Kidney (tissue), 14 donors: ENCODE results near the gene PRKCE. TPM values are rescaled to one million over a fixed set of nuclear protein-coding genes. Genes with fewer than 3 reads are reported as not detected.

Experiments
- DNase-seq, 5 donors: peaks; one replicate each; pipeline ENCODE4 v3.0.0-alpha.2; 2013 to 2020
- FAIRE-seq: peaks from 2 replicates; lab custom pipeline; 2012; peaks lifted over from hg19 to GRCh38; lab: Jason Lieb, UNC
- H3K27ac ChIP-seq, 2 donors: one replicate each; pipeline ENCODE4 v1.7.0; 2013; ENCODE audit warnings: low read depth in 2 of 2, low read length in 2 of 2, inconsistent platforms in 1 of 2
- H3K27me3 ChIP-seq: one replicate; pipeline ENCODE4 v1.7.1; 2013; ENCODE audit warnings: low read length, inconsistent platforms; ENCODE audit not compliant: control insufficient read depth, insufficient read depth
- H3K36me3 ChIP-seq, 3 donors: one replicate each; pipeline versions ENCODE4 v1.7.0 to v1.7.1; 2013; ENCODE audit warnings: low read length in 3 of 3, control low read depth in 1 of 3, inconsistent platforms in 1 of 3; ENCODE audit not compliant: insufficient read depth in 3 of 3, control insufficient read depth in 2 of 3
- H3K4me1 ChIP-seq, 3 donors: one replicate each; pipeline versions ENCODE4 v1.7.0 to v1.7.1; 2013; ENCODE audit warnings: low read length in 3 of 3, inconsistent platforms in 1 of 3, low read depth in 1 of 3; ENCODE audit not compliant: control insufficient read depth in 2 of 3, insufficient read depth in 2 of 3
- H3K4me3 ChIP-seq, 3 donors: one replicate each; pipeline versions ENCODE4 v1.7.0 to v1.8.1; 2013; ENCODE audit warnings: low read length in 3 of 3, control low read depth in 1 of 3, inconsistent platforms in 1 of 3
- H3K9ac ChIP-seq, 3 donors: one replicate each; pipeline versions ENCODE4 v1.7.0 to v1.7.1; 2013; ENCODE audit warnings: low read length in 3 of 3, control low read depth in 1 of 3, inconsistent platforms in 1 of 3
- H3K9me3 ChIP-seq, 3 donors: one replicate each; pipeline versions ENCODE4 v1.7.0 to v1.7.1; 2013; ENCODE audit warnings: low read length in 3 of 3, control low read depth in 1 of 3, inconsistent platforms in 1 of 3; ENCODE audit not compliant: control insufficient read depth in 2 of 3, insufficient read depth in 1 of 3
- CTCF ChIP-seq: IDR thresholded peaks from 3 replicates; pipeline ENCODE4 v1.5.1; 2012; ENCODE audit warnings: mild to moderate bottlenecking, moderate library complexity, borderline replicate concordance; ENCODE audit not compliant: insufficient read depth; ENCODE audit errors: extremely low read depth
- intact Hi-C: fragments of 100-400 bp; cut with DNase I; formaldehyde crosslinking; loops from one replicate; pipeline ENCODE4 v1.11.1; 2022
- polyA plus RNA-seq: library from polyadenylated mRNA; stranded (reverse); fragments of 350-450 nt; fragmentation: Illumina TruSeq; extraction: RNeasy Lipid Tissue Mini Kit (QIAGEN cat#74804); gene quantifications from one replicate; pipeline ENCODE4 v1.2.3, GENCODE V29; 2014; ENCODE audit warnings: low read depth, low replicate concordance; ENCODE audit not compliant: insufficient read depth
- total RNA-seq: library from RNA; stranded (reverse); fragmentation: NEBNext Ultra II Directional; extraction: Animal tissue kit (Norgen Biotek cat#: 25700); gene quantifications from one replicate; pipeline ENCODE4 v1.2.1, GENCODE V29; 2021
- donor health status: control.
- donor health status: control.
- donor health status: control.
- donor health status: control.
- donor health status: control.
- donor health status: DM: yes; HTN: yes; CAD: no.
- donor health status: Normal renal cell carcinoma (clear cell type).

Gene PRKCE
- total and polyA plus RNA-seq, 2 donors from 2014 or later, result 11.1 to 27.3 TPM

GRCh38 chr2:45664635-45665261, 13.3 kb downstream of the PRKCE start:
- H3K27me3 ChIP-seq, result no peaks in the 10 kb centered on the region
- H3K4me3 ChIP-seq, result no peak overlapping the region
- H3K27ac ChIP-seq, result no peak overlapping the region
- no peak for FAIRE-seq
- no peak for DNase-seq
- no peaks in the 10 kb centered on the region for H3K36me3 ChIP-seq
- H3K9me3 ChIP-seq, result no peaks in the 10 kb centered on the region
- intact Hi-C loops, result no loop called here
- no peaks in the 10 kb centered on the region for H3K4me1 ChIP-seq
- TF ChIP-seq CTCF, result no peak
- no peak overlapping the region for H3K9ac ChIP-seq

GRCh38 chr2:45668509-45668908, 17.0 kb downstream of the PRKCE start:
- no peak overlapping the region for H3K27ac ChIP-seq
- TF ChIP-seq CTCF, result no peak

GRCh38 chr2:45669032-45669486, 17.6 kb downstream of the PRKCE start:
- Histone ChIP-seq H3K4me1 (peaks cover 0 to 6% (median 0%) of the 10 kb centered on the region in 3 donors), H3K9ac (no peak overlapping the region), H3K9me3 (no peaks in the 10 kb centered on the region), H3K27me3 (no peaks in the 10 kb centered on the region), H3K36me3 (no peaks in the 10 kb centered on the region), H3K27ac (no peak overlapping the region), H3K4me3 (no peak overlapping the region)
- TF ChIP-seq CTCF, result no peak
- FAIRE-seq (no peak), DNase-seq (no peak)
- intact Hi-C loops, result no loop called here

More at GRCh38 chr2:45668509-45668908, 17.0 kb downstream of the PRKCE start:
- H3K9me3 ChIP-seq, result no peaks in the 10 kb centered on the region
- no peak overlapping the region for H3K9ac ChIP-seq
- no peaks in the 10 kb centered on the region for H3K36me3 ChIP-seq
- DNase-seq (no peak), FAIRE-seq (no peak)
- H3K4me1 ChIP-seq, result peaks cover 0 to under 1% (median 0%) of the 10 kb centered on the region in 3 donors
- no peak overlapping the region for H3K4me3 ChIP-seq
- intact Hi-C loops, result no loop called here
- H3K27me3 ChIP-seq, result no peaks in the 10 kb centered on the region

DNA sequence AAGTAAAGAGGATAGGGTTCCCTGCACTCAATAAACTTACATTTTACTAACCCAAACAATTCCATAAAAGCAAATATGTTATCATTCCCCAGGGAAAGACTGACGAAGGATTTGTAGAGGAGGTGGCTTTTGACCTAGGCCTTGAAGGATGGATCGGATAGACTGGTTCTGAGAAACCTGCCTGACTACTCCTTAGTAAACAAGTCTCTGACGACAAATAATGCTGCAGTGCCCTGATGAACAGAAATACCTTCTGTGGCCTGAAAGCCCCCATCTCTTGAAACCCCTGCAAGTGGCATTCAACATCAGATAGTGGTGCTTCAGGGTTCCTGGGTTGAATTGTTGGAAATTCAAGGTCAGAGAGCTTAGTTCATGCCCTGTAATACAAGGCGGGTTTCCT, 19.2 kb downstream of the PRKCE start:
- H3K27me3 ChIP-seq, result no peaks in the 10 kb centered on the region

More for the DNA sequence above, 19.2 kb downstream of the PRKCE start:
- no peak overlapping the region for H3K4me3 ChIP-seq
- no peaks in the 10 kb centered on the region for H3K9me3 ChIP-seq
- intact Hi-C loops, result no loop called here
- no peak for TF ChIP-seq CTCF
- DNase-seq, result no peak
- no peak overlapping the region for H3K9ac ChIP-seq
- no peaks in the 10 kb centered on the region for H3K36me3 ChIP-seq
- no peak for FAIRE-seq
- H3K27ac ChIP-seq, result no peak overlapping the region
- peaks cover 0 to 18% (median 5%) of the 10 kb centered on the region in 3 donors for H3K4me1 ChIP-seq
